Measurements from ENCODE around the gene MVK.

The MVK gene

GRCh38 chr12:109571773-109572505 lies 1.7 kb upstream of the MVK start:
- DNase-seq (ENCODE audit: low read depth): no peak
- H3K4me3 ChIP-seq (ENCODE audit: low read length): peak overlapping the region; percentile 95
- peaks cover 49% of the 10 kb centered on the region for H3K36me3 ChIP-seq (ENCODE audit: control insufficient read depth, insufficient read depth, low read length, severe bottlenecking)
- H3K9ac ChIP-seq (ENCODE audit: low read length): no peak overlapping the region
- peaks cover 20% of the 10 kb centered on the region for H3K4me1 ChIP-seq (ENCODE audit: control insufficient read depth, insufficient read depth, low read length)
- H3K9me3 ChIP-seq (ENCODE audit: control insufficient read depth, low read length): no peaks in the 10 kb centered on the region
- H3K27me3 ChIP-seq (replicated peaks; ENCODE audit: control insufficient read depth, insufficient read depth, low read length): no peaks in the 10 kb centered on the region

- Histone ChIP-seq H3K4me3 (ENCODE audit: low read length) (peak overlapping the region; percentile 95), H3K4me1 (ENCODE audit: control insufficient read depth, insufficient read depth, low read length) (peaks cover 20% of the 10 kb centered on the region), H3K9me3 (ENCODE audit: control insufficient read depth, low read length) (no peaks in the 10 kb centered on the region), H3K36me3 (ENCODE audit: control insufficient read depth, insufficient read depth, low read length, severe bottlenecking) (peaks cover 49% of the 10 kb centered on the region), H3K27me3 (replicated peaks; ENCODE audit: control insufficient read depth, insufficient read depth, low read length) (no peaks in the 10 kb centered on the region), H3K9ac (ENCODE audit: low read length) (peak overlapping the region; percentile 90)
- DNase-seq (ENCODE audit: low read depth): peak; percentile 6
These were observed 1.1 kb upstream of the MVK start for GRCh38 chr12:109572506-109572845.

GRCh38 chr12:109573914-109574244 lies 285 bp downstream of the MVK start:
- Histone ChIP-seq H3K4me3 (ENCODE audit: low read length) (peak overlapping the region; percentile 95), H3K36me3 (ENCODE audit: control insufficient read depth, insufficient read depth, low read length, severe bottlenecking) (peaks cover 50% of the 10 kb centered on the region), H3K4me1 (ENCODE audit: control insufficient read depth, insufficient read depth, low read length) (peaks cover 20% of the 10 kb centered on the region), H3K27me3 (replicated peaks; ENCODE audit: control insufficient read depth, insufficient read depth, low read length) (no peaks in the 10 kb centered on the region), H3K9ac (ENCODE audit: low read length) (peak overlapping the region; percentile 93), H3K9me3 (ENCODE audit: control insufficient read depth, low read length) (no peaks in the 10 kb centered on the region)
- DNase-seq (ENCODE audit: low read depth): no peak

- H3K9ac ChIP-seq (ENCODE audit: low read length): no peak overlapping the region
- no peaks in the 10 kb centered on the region for H3K9me3 ChIP-seq (ENCODE audit: control insufficient read depth, low read length)
- no peak for DNase-seq (ENCODE audit: low read depth)
- H3K36me3 ChIP-seq (ENCODE audit: control insufficient read depth, insufficient read depth, low read length, severe bottlenecking): peaks cover 51% of the 10 kb centered on the region
- H3K27me3 ChIP-seq (replicated peaks; ENCODE audit: control insufficient read depth, insufficient read depth, low read length): no peaks in the 10 kb centered on the region
- H3K4me3 ChIP-seq (ENCODE audit: low read length): no peak overlapping the region
- H3K4me1 ChIP-seq (ENCODE audit: control insufficient read depth, insufficient read depth, low read length): peaks cover 20% of the 10 kb centered on the region
These were observed 2.1 kb downstream of the MVK start for GRCh38 chr12:109575683-109576082.

- DNase-seq (ENCODE audit: low read depth): no peak
These were observed 3.7 kb downstream of the MVK start for GRCh38 chr12:109577311-109577710.

GRCh38 chr12:109578330-109578927 lies 4.8 kb downstream of the MVK start:
- Histone ChIP-seq H3K9ac (ENCODE audit: low read length) (no peak overlapping the region), H3K27me3 (replicated peaks; ENCODE audit: control insufficient read depth, insufficient read depth, low read length) (no peaks in the 10 kb centered on the region), H3K4me3 (ENCODE audit: low read length) (no peak overlapping the region), H3K4me1 (ENCODE audit: control insufficient read depth, insufficient read depth, low read length) (peaks cover 13% of the 10 kb centered on the region), H3K36me3 (ENCODE audit: control insufficient read depth, insufficient read depth, low read length, severe bottlenecking) (peaks cover 66% of the 10 kb centered on the region), H3K9me3 (ENCODE audit: control insufficient read depth, low read length) (no peaks in the 10 kb centered on the region)
- DNase-seq (ENCODE audit: low read depth): no peak

More at GRCh38 chr12:109577311-109577710, 3.7 kb downstream of the MVK start:
- H3K27me3 ChIP-seq (replicated peaks; ENCODE audit: control insufficient read depth, insufficient read depth, low read length): no peaks in the 10 kb centered on the region
- peaks cover 20% of the 10 kb centered on the region for H3K4me1 ChIP-seq (ENCODE audit: control insufficient read depth, insufficient read depth, low read length)
- no peak overlapping the region for H3K9ac ChIP-seq (ENCODE audit: low read length)
- H3K4me3 ChIP-seq (ENCODE audit: low read length): no peak overlapping the region
- peaks cover 63% of the 10 kb centered on the region for H3K36me3 ChIP-seq (ENCODE audit: control insufficient read depth, insufficient read depth, low read length, severe bottlenecking)
- H3K9me3 ChIP-seq (ENCODE audit: control insufficient read depth, low read length): no peaks in the 10 kb centered on the region

GRCh38 chr12:109579639-109580038 lies 6.0 kb downstream of the MVK start:
- Histone ChIP-seq H3K27me3 (replicated peaks; ENCODE audit: control insufficient read depth, insufficient read depth, low read length) (no peaks in the 10 kb centered on the region), H3K9me3 (ENCODE audit: control insufficient read depth, low read length) (no peaks in the 10 kb centered on the region), H3K9ac (ENCODE audit: low read length) (no peak overlapping the region), H3K4me1 (ENCODE audit: control insufficient read depth, insufficient read depth, low read length) (peaks cover 6% of the 10 kb centered on the region), H3K36me3 (ENCODE audit: control insufficient read depth, insufficient read depth, low read length, severe bottlenecking) (peaks cover 76% of the 10 kb centered on the region), H3K4me3 (ENCODE audit: low read length) (no peak overlapping the region)
- no peak for DNase-seq (ENCODE audit: low read depth)

- H3K4me1 ChIP-seq (ENCODE audit: control insufficient read depth, insufficient read depth, low read length): no peaks in the 10 kb centered on the region
- peaks cover 80% of the 10 kb centered on the region for H3K36me3 ChIP-seq (ENCODE audit: control insufficient read depth, insufficient read depth, low read length, severe bottlenecking)
- no peak overlapping the region for H3K9ac ChIP-seq (ENCODE audit: low read length)
- H3K9me3 ChIP-seq (ENCODE audit: control insufficient read depth, low read length): no peaks in the 10 kb centered on the region
- H3K4me3 ChIP-seq (ENCODE audit: low read length): no peak overlapping the region
- no peak for DNase-seq (ENCODE audit: low read depth)
- no peaks in the 10 kb centered on the region for H3K27me3 ChIP-seq (replicated peaks; ENCODE audit: control insufficient read depth, insufficient read depth, low read length)
These were observed 6.7 kb downstream of the MVK start for GRCh38 chr12:109580272-109580671.

GRCh38 chr12:109580684-109581333 lies 7.2 kb downstream of the MVK start:
- no peaks in the 10 kb centered on the region for H3K27me3 ChIP-seq (replicated peaks; ENCODE audit: control insufficient read depth, insufficient read depth, low read length)

GRCh38 chr12:109581334-109581691 lies 7.7 kb downstream of the MVK start:
- no peak overlapping the region for H3K4me3 ChIP-seq (ENCODE audit: low read length)
- H3K9ac ChIP-seq (ENCODE audit: low read length): no peak overlapping the region
- no peaks in the 10 kb centered on the region for H3K4me1 ChIP-seq (ENCODE audit: control insufficient read depth, insufficient read depth, low read length)
- peaks cover 75% of the 10 kb centered on the region for H3K36me3 ChIP-seq (ENCODE audit: control insufficient read depth, insufficient read depth, low read length, severe bottlenecking)
- H3K9me3 ChIP-seq (ENCODE audit: control insufficient read depth, low read length): no peaks in the 10 kb centered on the region
- H3K27me3 ChIP-seq (replicated peaks; ENCODE audit: control insufficient read depth, insufficient read depth, low read length): no peaks in the 10 kb centered on the region
- DNase-seq (ENCODE audit: low read depth): no peak

More at GRCh38 chr12:109580684-109581333, 7.2 kb downstream of the MVK start:
- Histone ChIP-seq H3K4me1 (ENCODE audit: control insufficient read depth, insufficient read depth, low read length) (no peaks in the 10 kb centered on the region), H3K9ac (ENCODE audit: low read length) (no peak overlapping the region), H3K9me3 (ENCODE audit: control insufficient read depth, low read length) (no peaks in the 10 kb centered on the region), H3K36me3 (ENCODE audit: control insufficient read depth, insufficient read depth, low read length, severe bottlenecking) (peaks cover 76% of the 10 kb centered on the region), H3K4me3 (ENCODE audit: low read length) (no peak overlapping the region)
- DNase-seq (ENCODE audit: low read depth): no peak

- peak; percentile 2 for DNase-seq (ENCODE audit: low read depth)
- Histone ChIP-seq H3K9ac (ENCODE audit: low read length) (no peak overlapping the region), H3K36me3 (ENCODE audit: control insufficient read depth, insufficient read depth, low read length, severe bottlenecking) (peaks cover 77% of the 10 kb centered on the region), H3K27me3 (replicated peaks; ENCODE audit: control insufficient read depth, insufficient read depth, low read length) (no peaks in the 10 kb centered on the region), H3K4me3 (ENCODE audit: low read length) (no peak overlapping the region), H3K9me3 (ENCODE audit: control insufficient read depth, low read length) (no peaks in the 10 kb centered on the region), H3K4me1 (ENCODE audit: control insufficient read depth, insufficient read depth, low read length) (no peaks in the 10 kb centered on the region)
These were observed 8.3 kb downstream of the MVK start for GRCh38 chr12:109581856-109582255.
